Fibroblast of lung (primary cell): ENCODE data around the gene PRR35. TPM values are rescaled to one million over a fixed set of nuclear protein-coding genes. Genes with fewer than 3 reads are reported as not detected.

ENCODE experiments used
- DNase-seq, 2 donors: peaks; one replicate each; pipeline versions ENCODE4 v3.0.0 to v3.0.0-alpha.2; 2010; ENCODE audit warnings: low read depth in 2 of 2
- H2AFZ ChIP-seq: 2 replicates; pipeline ENCODE4 v1.5.1; 2012; ENCODE audit warnings: low read length, control low read depth, inconsistent platforms
- H3K27ac ChIP-seq: 2 replicates; pipeline ENCODE4 v1.5.1; 2011; ENCODE audit warnings: low read length, control low read depth; ENCODE audit not compliant: insufficient read depth
- H3K27me3 ChIP-seq: 2 replicates; pipeline ENCODE4 v1.5.1; 2011; ENCODE audit warnings: mild to moderate bottlenecking, low read length; ENCODE audit not compliant: control insufficient read depth, insufficient read depth
- H3K36me3 ChIP-seq: 2 replicates; pipeline ENCODE4 v1.5.1; 2011; ENCODE audit warnings: low read length; ENCODE audit not compliant: control insufficient read depth, insufficient read depth
- H3K4me1 ChIP-seq: 2 replicates; pipeline ENCODE4 v1.5.1; 2011; ENCODE audit warnings: low read length; ENCODE audit not compliant: control insufficient read depth, insufficient read depth; ENCODE audit errors: extremely low read depth
- H3K4me2 ChIP-seq: 2 replicates; pipeline ENCODE4 v1.5.1; 2011; ENCODE audit warnings: low read length, control low read depth; ENCODE audit not compliant: insufficient read depth; ENCODE audit errors: extremely low read depth
- H3K4me3 ChIP-seq, 4 experiments: fragments of 200-600 bp in 1 of 4; sonication (generic) in 1 of 4; replicated peaks in 1 of 4; 2 replicates each; pipeline ENCODE4 v1.5.1; 2011 to 2016; ENCODE audit warnings: low read length in 4 of 4, low read depth in 3 of 4, mild to moderate bottlenecking in 3 of 4, control low read depth in 2 of 4, inconsistent platforms in 1 of 4, mixed read lengths in 1 of 4; ENCODE audit not compliant: insufficient read depth in 1 of 4; ENCODE audit errors: control extremely low read depth in 1 of 4
- H3K79me2 ChIP-seq: 2 replicates; pipeline ENCODE4 v1.5.1; 2012; ENCODE audit warnings: mild to moderate bottlenecking, low read length, inconsistent platforms; ENCODE audit not compliant: control insufficient read depth, insufficient read depth
- H3K9ac ChIP-seq: 2 replicates; pipeline ENCODE4 v1.5.1; 2011; ENCODE audit warnings: mild to moderate bottlenecking, low read length, control low read depth; ENCODE audit not compliant: insufficient read depth
- H3K9me3 ChIP-seq: 2 replicates; pipeline ENCODE4 v1.5.1; 2012; ENCODE audit warnings: low read depth, low read length; ENCODE audit not compliant: control insufficient read depth, insufficient read depth
- H4K20me1 ChIP-seq: 2 replicates; pipeline ENCODE4 v1.5.1; 2011; ENCODE audit warnings: low read length; ENCODE audit not compliant: control insufficient read depth, insufficient read depth; ENCODE audit errors: extremely low read depth
- EZH2 ChIP-seq: IDR thresholded peaks from 2 replicates; pipeline ENCODE4 v1.5.1; 2012; ENCODE audit warnings: low read length, control low read depth, mild to moderate bottlenecking; ENCODE audit errors: missing control alignments
- polyA plus RNA-seq, 2 donors: library from polyadenylated mRNA; depleted of rRNA in 1 of 2; stranded (reverse) in 1 of 2; unstranded in 1 of 2; fragments of >200 nt; gene quantifications; 2 replicates each; pipeline ENCODE4 v1.2.1, GENCODE V29; 2011 to 2012; ENCODE audit warnings: missing spikeins in 1 of 2
- total RNA-seq: library from RNA; depleted of rRNA; stranded (reverse); fragments of >200 nt; gene quantifications from 2 replicates; pipeline ENCODE4 v1.2.1, GENCODE V29; 2014
- TF ChIP-seq, protein P1 (sequence below), 2 donors: IDR thresholded peaks in 1 of 2; conservative IDR thresholded peaks in 1 of 2; 1 replicate in 1 of 2; 2 replicates in 1 of 2; pipeline ENCODE4 v1.5.1; 2011 to 2012; ENCODE audit warnings: low read length in 2 of 2, control low read depth in 1 of 2, inconsistent platforms in 1 of 2, low read depth in 1 of 2, mild to moderate bottlenecking in 1 of 2

Gene PRR35
- total and polyA plus RNA-seq, 2 donors (not counting 1 experiment from before 2014, with no cell fraction given) = not detected

DNA sequence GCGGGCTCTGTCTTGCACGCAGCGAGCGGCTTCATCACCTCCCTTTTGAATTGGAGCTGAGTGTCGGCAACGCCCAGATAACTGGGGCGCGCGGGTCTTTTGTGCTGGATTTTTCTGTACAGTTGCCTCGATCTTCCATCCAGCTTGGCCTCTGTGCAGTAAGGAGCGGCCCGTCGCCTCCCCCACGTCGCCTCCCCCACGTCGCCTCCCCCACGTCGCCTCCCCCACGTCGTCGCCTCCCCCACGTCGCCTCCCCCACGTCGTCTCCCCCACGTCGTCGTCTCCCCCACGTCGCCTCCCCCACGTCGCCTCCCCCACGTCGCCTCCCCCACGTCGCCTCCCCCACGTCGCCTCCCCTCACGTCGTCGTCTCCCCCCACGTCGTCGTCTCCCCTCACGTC, 15.7 kb upstream of the PRR35 start:
- no peaks in the 10 kb centered on the region for H4K20me1 ChIP-seq

DNA sequence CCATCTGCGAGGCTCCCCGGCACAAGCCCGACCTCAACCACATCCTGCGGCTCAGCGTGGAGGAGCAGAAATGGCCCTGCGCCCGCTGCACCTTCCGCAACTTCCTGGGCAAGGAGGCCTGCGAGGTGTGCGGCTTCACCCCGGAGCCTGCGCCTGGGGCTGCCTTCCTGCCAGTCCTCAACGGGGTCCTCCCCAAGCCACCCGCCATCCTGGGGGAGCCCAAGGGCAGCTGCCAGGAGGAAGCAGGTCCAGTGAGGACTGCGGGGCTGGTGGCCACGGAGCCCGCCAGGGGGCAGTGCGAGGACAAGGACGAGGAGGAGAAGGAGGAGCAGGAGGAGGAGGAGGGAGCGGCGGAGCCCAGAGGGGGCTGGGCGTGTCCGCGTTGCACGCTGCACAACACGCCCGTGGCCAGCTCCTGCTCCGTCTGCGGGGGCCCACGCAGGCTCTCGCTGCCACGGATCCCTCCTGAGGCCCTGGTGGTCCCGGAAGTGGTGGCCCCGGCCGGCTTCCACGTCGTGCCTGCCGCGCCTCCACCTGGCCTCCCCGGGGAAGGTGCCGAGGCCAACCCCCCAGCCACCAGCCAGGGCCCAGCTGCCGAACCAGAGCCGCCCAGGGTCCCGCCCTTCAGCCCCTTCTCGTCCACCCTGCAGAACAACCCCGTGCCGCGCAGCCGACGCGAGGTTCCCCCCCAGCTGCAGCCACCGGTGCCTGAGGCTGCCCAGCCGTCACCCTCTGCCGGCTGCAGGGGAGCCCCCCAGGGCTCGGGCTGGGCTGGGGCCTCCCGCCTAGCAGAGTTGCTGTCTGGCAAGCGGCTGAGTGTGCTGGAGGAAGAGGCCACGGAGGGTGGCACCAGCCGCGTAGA, 13.1 kb upstream of the PRR35 start:
- Histone ChIP-seq H3K4me3 (no peak overlapping the region), H2AFZ (no peak overlapping the region), H3K27me3 (no peaks in the 10 kb centered on the region), H3K9me3 (no peaks in the 10 kb centered on the region), H3K9ac (no peak overlapping the region), H3K4me1 (no peaks in the 10 kb centered on the region), H3K4me2 (no peak overlapping the region), H3K79me2 (peaks cover 24% of the 10 kb centered on the region), H3K36me3 (peaks cover 15% of the 10 kb centered on the region), H4K20me1 (no peaks in the 10 kb centered on the region), H3K27ac (no peak overlapping the region)
- no peak for TF ChIP-seq EZH2
- TF ChIP-seq, protein P1, sequence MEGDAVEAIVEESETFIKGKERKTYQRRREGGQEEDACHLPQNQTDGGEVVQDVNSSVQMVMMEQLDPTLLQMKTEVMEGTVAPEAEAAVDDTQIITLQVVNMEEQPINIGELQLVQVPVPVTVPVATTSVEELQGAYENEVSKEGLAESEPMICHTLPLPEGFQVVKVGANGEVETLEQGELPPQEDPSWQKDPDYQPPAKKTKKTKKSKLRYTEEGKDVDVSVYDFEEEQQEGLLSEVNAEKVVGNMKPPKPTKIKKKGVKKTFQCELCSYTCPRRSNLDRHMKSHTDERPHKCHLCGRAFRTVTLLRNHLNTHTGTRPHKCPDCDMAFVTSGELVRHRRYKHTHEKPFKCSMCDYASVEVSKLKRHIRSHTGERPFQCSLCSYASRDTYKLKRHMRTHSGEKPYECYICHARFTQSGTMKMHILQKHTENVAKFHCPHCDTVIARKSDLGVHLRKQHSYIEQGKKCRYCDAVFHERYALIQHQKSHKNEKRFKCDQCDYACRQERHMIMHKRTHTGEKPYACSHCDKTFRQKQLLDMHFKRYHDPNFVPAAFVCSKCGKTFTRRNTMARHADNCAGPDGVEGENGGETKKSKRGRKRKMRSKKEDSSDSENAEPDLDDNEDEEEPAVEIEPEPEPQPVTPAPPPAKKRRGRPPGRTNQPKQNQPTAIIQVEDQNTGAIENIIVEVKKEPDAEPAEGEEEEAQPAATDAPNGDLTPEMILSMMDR (conservative IDR thresholded peaks at IDR 0.05 in 1 of 2, IDR thresholded peaks at IDR 0.05 in 1 of 2; ENCODE audit: low read depth in 1 of 2, low read length in 2 of 2) = peak; percentile 44 to 48
- DNase-seq = peak; percentile 22 to 33

More for the DNA sequence above, 15.7 kb upstream of the PRR35 start:
- no peaks in the 10 kb centered on the region for H3K27me3 ChIP-seq
- peaks cover under 1% of the 10 kb centered on the region for H3K4me1 ChIP-seq
- TF ChIP-seq, protein P1 (conservative IDR thresholded peaks at IDR 0.05 in 1 of 2, IDR thresholded peaks at IDR 0.05 in 1 of 2; ENCODE audit: low read depth in 1 of 2, low read length in 2 of 2) = no peak
- no peak for TF ChIP-seq EZH2
- H3K4me3 ChIP-seq = no peak overlapping the region
- H3K9me3 ChIP-seq = no peaks in the 10 kb centered on the region
- H3K4me2 ChIP-seq = no peak overlapping the region
- DNase-seq = no peak
- peaks cover 17% of the 10 kb centered on the region for H3K36me3 ChIP-seq
- peaks cover 47% of the 10 kb centered on the region for H3K79me2 ChIP-seq
- no peak overlapping the region for H3K27ac ChIP-seq
- H3K9ac ChIP-seq = no peak overlapping the region
- H2AFZ ChIP-seq = no peak overlapping the region

DNA sequence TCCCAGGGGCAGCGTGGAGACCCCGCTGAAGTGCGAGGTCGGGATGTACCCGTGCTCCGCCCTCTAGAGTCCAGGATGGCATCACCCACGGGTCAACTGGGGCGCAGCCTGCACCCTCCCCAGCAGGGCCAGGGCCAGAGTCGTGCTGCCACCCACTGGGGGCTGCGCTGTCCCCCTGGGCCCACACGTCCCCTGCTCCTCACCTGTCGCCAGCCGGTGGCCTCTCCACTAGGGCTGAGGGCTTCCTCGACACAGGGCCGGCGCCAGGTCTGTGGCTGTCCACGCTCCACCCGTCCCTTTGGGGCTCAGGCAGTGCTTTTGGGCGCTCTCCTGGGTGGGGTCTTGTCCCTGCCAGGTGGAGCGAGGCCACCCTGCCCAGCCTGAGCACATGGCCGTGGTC, 11.6 kb upstream of the PRR35 start:
- TF ChIP-seq, protein P1 (conservative IDR thresholded peaks at IDR 0.05 in 1 of 2, IDR thresholded peaks at IDR 0.05 in 1 of 2; ENCODE audit: low read depth in 1 of 2, low read length in 2 of 2) = no peak
- TF ChIP-seq EZH2 = no peak
- Histone ChIP-seq H3K79me2 (peaks cover 14% of the 10 kb centered on the region), H3K27me3 (no peaks in the 10 kb centered on the region), H3K27ac (no peak overlapping the region), H3K4me1 (no peaks in the 10 kb centered on the region), H3K36me3 (peaks cover 20% of the 10 kb centered on the region), H3K9me3 (no peaks in the 10 kb centered on the region), H2AFZ (no peak overlapping the region), H4K20me1 (no peaks in the 10 kb centered on the region), H3K9ac (no peak overlapping the region), H3K4me2 (no peak overlapping the region), H3K4me3 (no peak overlapping the region)
- DNase-seq = no peak
